Stimulated activated CD4-positive, alpha-beta T cell treated with anti-CD3 and anti-CD28 coated beads, Interleukin-2, amount 100 ng/mL, for 48 hours (primary cell): Measurements from ENCODE around the gene RAP1GAP.
"Not testable (repeated sequence)": the region's sequence is repeated elsewhere in the genome, so short reads cannot be mapped to it uniquely, and the experiment has no call there.

Experiments used
- DNase-seq, 2 donors: peaks; one replicate each; pipeline ENCODE4 v3.0.0-alpha.2; 2020

The RAP1GAP gene

DNA sequence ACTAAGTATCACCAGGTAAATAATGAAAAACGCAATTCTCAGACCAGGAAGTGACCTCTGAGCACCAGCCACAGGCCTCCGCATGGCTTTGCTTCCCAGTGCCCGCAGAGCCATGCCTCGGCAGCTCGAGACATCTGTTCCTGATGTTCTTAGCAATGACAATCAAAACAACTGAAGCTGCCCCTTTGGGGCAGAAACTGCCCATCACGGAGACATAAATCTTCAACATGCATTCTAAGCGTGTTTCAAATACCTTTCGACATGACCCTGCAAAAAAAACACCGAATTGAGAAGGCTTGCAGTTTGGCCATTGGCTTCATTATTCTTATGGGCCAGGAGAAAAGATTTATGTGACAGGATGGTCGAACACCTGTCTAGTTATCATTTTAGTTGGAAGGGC, 5.8 kb upstream of the RAP1GAP start:
- no peak for DNase-seq

GRCh38 chr1:21673853-21674252, 4.7 kb upstream of the RAP1GAP start:
- DNase-seq, result not testable (repeated sequence)

DNA sequence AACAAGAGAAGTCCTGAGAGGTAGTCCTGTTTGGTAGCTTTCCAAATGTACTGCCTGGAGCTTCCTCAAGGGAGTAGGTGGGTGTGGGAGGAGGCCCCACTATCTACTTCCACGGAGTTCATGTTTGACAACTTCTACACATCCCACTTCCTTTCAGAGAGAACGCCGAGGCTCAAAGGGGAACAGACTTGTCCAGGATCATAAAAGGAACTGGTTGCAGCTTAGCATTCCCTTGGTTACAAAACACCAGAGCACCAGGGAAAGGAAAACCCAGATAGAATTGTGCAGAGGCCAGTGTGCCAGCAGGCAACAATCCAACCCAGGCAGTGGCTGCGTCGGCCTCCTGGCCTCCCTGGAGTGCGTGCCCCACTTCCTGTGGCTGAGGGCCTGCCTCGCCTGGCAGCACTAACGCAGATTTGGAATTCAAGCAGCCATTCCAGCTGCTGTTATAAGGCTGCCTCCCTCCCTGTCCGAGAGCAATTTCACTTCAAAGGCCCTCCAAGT, 4.2 kb upstream of the RAP1GAP start:
- DNase-seq, result no peak

DNA sequence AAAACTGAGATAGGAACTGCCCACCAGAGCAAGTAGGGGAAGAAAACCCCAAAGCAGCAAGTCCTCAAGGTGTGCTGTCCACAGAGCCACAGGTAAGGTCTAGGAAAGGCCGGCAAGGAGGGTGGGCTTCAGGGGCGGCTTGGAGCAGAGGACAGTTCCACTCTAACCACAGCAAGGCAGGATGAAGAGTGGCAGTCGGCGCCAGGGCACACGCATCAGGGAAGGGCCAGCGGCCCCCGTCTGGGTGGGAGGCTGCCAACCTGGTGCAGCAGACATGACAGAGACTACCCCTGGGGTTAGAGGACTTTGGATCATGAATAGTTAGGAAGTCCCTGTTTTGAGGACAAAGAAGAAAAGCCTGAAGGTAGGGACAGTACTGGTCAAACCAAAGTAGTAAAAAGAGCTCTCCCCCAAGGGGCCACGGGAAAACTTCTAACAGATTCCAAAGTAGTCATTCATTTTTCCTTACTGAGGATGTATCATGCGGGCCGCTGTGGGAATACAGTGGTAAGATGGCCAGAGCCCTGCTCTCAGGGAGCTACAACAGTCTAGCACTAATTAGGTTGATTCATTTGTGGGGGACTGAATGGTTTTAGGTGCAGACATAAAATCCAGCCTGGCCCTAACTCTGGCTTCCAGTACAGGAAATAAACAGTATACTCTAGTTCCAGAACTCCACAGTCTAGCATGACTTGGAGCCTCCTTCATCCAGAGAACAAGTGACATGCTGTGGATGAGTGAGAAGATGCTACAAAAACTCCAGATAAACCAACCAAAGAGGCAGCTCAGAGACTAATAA, 3.5 kb upstream of the RAP1GAP start:
- DNase-seq, result no peak

DNA sequence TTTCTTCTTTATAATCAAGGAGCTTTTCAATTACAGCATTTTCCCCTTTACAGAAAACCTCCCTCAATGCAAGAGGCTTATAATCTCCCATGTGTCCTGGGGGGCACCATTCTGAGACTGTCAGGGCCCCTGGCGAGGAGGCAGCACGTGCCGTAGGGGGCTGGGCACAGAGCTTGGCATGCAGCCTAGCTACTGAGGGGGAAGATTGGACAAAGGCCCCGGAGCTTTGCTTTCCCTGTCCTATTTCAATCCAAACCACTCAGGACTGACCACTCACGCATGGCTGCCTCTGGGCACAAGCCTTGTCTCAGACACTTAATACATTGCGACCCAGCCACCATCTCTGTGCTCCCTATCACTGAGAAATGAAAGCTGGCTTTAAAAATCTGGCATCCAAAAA, 2.8 kb upstream of the RAP1GAP start:
- no peak for DNase-seq

GRCh38 chr1:21670956-21671902, 2.1 kb upstream of the RAP1GAP start:
- DNase-seq, result no peak

GRCh38 chr1:21670059-21670881, 1.1 kb upstream of the RAP1GAP start:
- no peak for DNase-seq

GRCh38 chr1:21668951-21669257, 253 bp downstream of the RAP1GAP start:
- DNase-seq, result no peak

DNA sequence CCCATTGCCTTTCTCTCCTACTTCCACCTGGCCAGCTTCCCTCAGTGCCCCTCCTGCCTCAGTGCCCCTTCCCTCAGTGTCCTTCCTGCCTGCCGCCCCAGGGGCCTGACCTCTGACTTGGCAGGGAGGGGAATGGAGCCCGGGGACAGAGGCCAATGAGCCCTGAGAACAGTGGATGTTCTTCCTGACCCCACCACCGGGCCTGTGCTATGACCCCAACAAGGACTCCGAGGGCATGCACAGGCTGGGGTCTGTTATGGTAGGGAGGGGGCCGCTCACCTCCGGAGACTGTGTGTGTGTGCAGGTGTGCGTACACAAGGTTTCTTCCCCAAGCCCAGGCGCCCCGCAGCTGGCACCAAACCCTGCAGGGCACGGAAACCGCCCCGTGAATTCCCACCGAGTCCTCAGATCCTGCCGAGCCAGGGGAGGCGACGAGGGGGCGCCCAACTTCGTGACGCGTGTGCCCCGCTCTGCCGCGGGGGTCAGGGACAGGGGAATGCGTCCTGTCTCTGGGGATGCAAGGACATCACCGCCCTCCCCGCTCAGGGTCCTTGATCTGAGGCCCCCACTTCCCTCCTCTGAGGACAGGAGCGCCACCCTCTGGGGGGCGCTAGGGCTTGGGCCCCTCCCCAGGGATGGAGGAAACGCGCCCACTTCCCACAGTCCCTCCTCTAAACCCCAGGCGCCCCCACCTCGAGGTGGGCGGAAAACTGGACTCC, 766 bp downstream of the RAP1GAP start:
- DNase-seq, result no peak

- no peak for DNase-seq
These were observed 1.6 kb downstream of the RAP1GAP start for GRCh38 chr1:21667348-21668231.

DNA sequence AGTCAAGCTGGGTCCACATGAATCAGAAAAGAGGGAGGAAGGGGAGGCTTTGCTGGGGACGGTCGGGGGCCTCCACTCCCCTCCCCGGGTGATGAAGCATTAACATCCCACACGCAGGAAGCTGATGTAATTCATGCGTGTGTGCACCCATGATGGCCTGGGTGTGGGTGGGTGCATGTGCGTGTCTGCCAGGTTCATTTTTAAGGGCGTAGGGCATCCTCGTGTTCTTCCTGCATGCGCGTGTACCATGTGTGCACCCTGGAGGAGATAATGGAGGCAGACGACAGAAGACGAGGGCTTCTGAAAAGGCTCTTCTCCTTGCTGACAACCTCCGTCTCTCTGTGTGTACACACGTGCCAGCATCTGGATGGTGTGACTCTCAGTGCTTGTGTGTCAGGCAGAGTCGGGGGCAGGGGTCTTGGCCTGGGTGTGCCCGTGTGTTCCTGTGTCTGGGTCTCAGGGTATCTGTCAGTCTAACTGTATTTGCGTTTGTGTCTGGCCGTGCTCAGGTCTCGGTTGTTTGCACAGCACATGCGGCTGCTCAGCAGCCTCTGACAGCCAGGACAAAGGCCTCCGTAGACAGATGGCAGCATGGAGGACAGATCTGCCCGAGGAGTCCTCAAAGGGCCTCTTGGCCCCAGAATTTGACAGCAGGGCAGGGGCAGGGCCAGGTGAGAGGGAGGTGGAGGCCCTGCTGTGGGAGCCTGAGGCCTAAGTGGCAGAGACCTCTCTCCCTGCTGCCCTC, 2.4 kb downstream of the RAP1GAP start:
- DNase-seq, result no peak

DNA sequence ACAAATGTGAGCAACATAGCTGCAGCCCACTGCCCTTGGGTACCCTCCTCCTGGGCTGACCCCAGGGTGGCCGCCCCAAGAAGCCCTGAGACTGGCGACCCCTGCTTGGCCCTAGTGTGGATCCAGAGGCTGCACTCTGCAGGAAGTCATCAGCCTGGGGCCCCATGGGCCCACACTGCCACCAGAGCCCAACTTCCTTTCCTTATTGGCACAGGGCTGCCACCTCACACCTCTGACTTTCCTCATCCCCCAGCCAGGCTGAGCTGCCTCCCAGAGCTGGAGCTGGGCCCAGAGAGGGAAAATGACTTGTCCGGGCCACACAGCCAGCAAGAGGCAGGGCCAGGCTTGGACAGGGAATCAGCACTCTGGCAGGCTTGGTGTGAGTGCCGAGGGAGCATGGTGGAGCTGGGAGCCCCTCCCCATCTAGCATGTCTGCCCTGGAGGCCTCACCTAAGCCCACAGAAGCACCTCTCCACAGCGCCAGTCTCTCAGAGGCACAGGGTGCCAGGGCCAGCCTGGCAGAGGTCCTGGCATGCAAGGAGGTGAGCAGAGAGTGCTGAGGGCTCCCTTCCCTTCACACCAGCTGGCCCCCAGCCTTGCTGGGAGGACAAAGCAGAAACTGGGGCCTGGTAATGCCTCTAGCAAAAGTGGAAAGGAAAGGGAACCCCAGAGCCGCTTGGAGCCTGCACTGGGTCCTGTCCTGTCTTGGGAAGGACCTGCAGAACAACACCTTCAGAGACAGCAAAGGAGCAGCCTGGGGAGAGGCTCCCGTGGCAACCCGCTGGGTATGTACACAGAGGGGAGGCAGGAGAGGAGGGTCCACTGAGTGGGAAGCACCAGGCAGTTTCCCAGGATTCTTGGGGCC, 3.2 kb downstream of the RAP1GAP start:
- no peak for DNase-seq

- DNase-seq, result no peak
These were observed 4.2 kb downstream of the RAP1GAP start for GRCh38 chr1:21664806-21665588.

GRCh38 chr1:21663951-21664805, 5.0 kb downstream of the RAP1GAP start:
- DNase-seq, result no peak

GRCh38 chr1:21663248-21663950, 5.8 kb downstream of the RAP1GAP start:
- DNase-seq, result no peak

DNA sequence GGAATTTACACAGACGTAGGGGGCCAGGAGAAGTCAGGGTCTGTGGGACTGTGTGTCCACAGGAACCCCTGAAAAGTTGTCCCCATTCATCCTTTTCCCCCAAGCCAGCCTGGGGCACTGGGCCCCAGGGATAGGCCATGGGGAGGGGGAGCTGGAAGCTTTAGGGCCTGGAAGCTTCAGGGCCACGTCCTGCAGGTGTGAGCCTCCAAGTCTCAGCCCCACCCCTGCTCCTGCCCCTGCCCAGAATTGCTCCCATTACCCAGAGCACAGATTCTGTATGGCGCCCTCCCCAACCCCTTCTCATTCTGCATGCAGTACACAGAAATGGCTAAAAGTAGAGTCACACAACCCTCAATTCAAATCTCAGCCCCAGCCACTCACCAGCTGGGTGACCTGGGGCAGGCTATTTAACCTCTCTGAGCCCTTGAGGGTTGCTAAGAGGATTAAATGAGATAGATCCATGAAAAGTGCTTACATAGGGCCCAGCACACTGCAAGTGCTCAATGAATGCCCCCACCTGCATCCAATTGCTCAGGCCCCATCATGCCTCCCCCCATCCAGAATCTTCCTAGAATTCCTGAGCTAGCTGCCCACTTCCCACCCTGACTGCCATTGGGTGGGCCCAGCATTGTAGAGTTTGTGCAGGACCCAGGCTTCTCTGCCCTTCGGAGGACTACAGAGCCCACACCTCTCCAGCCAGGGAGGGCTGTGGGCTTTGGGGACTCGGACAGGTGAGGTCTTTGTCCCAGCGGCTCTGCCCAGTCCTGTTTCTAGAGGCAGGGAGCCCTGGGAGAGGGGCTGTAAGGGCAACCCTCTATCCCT, 6.5 kb downstream of the RAP1GAP start:
- DNase-seq, result no peak
